Heart left ventricle (tissue), 13 donors: Measurements from ENCODE around the gene C17orf107.

Source experiments
- POLR2A ChIP-seq, 2 donors: fragments of 450-650 bp; IDR thresholded peaks; one replicate each; pipeline ENCODE4 v1.6.1; 2017; ENCODE audit warnings: antibody characterized with exemption in 2 of 2, mild to moderate bottlenecking in 2 of 2, moderate library complexity in 2 of 2
- TF ChIP-seq, protein P1 (sequence below), 12 donors: fragments of 200-600 bp; sonication (generic) in 4 of 12; IDR thresholded peaks; one replicate each; pipeline versions ENCODE4 v1.5.0 to v1.8.0; 2018 to 2022; ENCODE audit warnings: antibody characterized with exemption in 12 of 12, mild to moderate bottlenecking in 5 of 12
- donor health status: ischemic (EF 13 %, LVEDD 7.1; RV severe dilation, severe dysfunction).
- donor health status: DM: no; HTN: yes; CAD: no.
- donor health status: DM: no; HTN: no; CAD: no.
- donor health status: ischemic (EF 25% LVEDD 6.9; RV normal size, moderate dysfunction).
- donor health status: ischemic (EF 25% LVEDD 5.7; RV mildly dilated, moderate dysfunction).
- donor health status: ischemic (EF 35%, LVEDD 5.7; RV mildly dilated, moderate dysfunction).
- donor health status: nonischemic (EF 11% LVEDD 7.7; RV severe dilation, severe dysfunction).
- donor health status: DM: yes; HTN: yes; CAD: no.
- donor health status: PGD.
- donor health status: ischemic (EF 29% LVEDD 5.4; RV normal size, mild dysfunction).
- donor health status: nonischemic (EF 23%, LVEDD 6.1; RV moderate dilation, normal function).

GRCh38 chr17:4947010-4947410 is 47.7 kb downstream of the C17orf107 start:
- TF ChIP-seq, protein P1, sequence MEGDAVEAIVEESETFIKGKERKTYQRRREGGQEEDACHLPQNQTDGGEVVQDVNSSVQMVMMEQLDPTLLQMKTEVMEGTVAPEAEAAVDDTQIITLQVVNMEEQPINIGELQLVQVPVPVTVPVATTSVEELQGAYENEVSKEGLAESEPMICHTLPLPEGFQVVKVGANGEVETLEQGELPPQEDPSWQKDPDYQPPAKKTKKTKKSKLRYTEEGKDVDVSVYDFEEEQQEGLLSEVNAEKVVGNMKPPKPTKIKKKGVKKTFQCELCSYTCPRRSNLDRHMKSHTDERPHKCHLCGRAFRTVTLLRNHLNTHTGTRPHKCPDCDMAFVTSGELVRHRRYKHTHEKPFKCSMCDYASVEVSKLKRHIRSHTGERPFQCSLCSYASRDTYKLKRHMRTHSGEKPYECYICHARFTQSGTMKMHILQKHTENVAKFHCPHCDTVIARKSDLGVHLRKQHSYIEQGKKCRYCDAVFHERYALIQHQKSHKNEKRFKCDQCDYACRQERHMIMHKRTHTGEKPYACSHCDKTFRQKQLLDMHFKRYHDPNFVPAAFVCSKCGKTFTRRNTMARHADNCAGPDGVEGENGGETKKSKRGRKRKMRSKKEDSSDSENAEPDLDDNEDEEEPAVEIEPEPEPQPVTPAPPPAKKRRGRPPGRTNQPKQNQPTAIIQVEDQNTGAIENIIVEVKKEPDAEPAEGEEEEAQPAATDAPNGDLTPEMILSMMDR (IDR thresholded peaks at IDR 0.05): no peak
- no peak for TF ChIP-seq POLR2A (IDR thresholded peaks at IDR 0.05)
